MM.1S (cell line): ENCODE data around the gene SERPINE2.

Experiments
- DNase-seq: peaks from one replicate; pipeline ENCODE4 v3.0.0-alpha.2; 2015
- H2AFZ ChIP-seq: fragments of 300-600 bp; sonication (generic); 2 replicates; pipeline ENCODE4 v1.6.0; 2016; ENCODE audit warnings: antibody characterized with exemption, low read length
- H3F3A ChIP-seq: fragments of 300-600 bp; sonication (generic); 2 replicates; pipeline ENCODE4 v1.6.1; 2016; ENCODE audit warnings: mild to moderate bottlenecking, antibody characterized with exemption, low read length, moderate library complexity, mixed read lengths; ENCODE audit not compliant: insufficient read depth
- H3K27ac ChIP-seq: fragments of 300-600 bp; sonication (generic); 2 replicates; pipeline ENCODE4 v1.5.1; 2016; ENCODE audit warnings: mild to moderate bottlenecking, low read length
- H3K27me3 ChIP-seq: fragments of 300-600 bp; sonication (generic); replicated peaks from 2 replicates; pipeline ENCODE4 v1.6.0; 2016; ENCODE audit warnings: low read length; ENCODE audit not compliant: insufficient read depth
- H3K36me3 ChIP-seq: fragments of 300-600 bp; sonication (generic); replicated peaks from 2 replicates; pipeline ENCODE4 v1.6.1; 2016; ENCODE audit warnings: mild to moderate bottlenecking, low read length, mixed read lengths; ENCODE audit not compliant: insufficient read depth
- H3K4me1 ChIP-seq: fragments of 300-600 bp; sonication (generic); 2 replicates; pipeline ENCODE4 v1.6.1; 2016; ENCODE audit warnings: low read length, mixed read lengths
- H3K4me2 ChIP-seq: fragments of 300-600 bp; sonication (generic); 2 replicates; pipeline ENCODE4 v1.6.0; 2016; ENCODE audit warnings: low read depth, low read length
- H3K4me3 ChIP-seq: fragments of 300-600 bp; sonication (generic); 2 replicates; pipeline ENCODE4 v1.5.1; 2016; ENCODE audit warnings: low read length, mixed read lengths
- H3K79me2 ChIP-seq: fragments of 300-600 bp; sonication (generic); 2 replicates; pipeline ENCODE4 v1.6.1; 2016; ENCODE audit warnings: mixed run types, low read length, mixed read lengths
- H3K9ac ChIP-seq: fragments of 300-600 bp; sonication (generic); 2 replicates; pipeline ENCODE4 v1.6.1; 2016; ENCODE audit warnings: low read length, mixed read lengths
- H3K9me2 ChIP-seq: fragments of 300-600 bp; sonication (generic); replicated peaks from 2 replicates; pipeline ENCODE4 v1.6.1; 2016; ENCODE audit warnings: mild to moderate bottlenecking, low read length, mixed read lengths; ENCODE audit not compliant: insufficient read depth
- H3K9me3 ChIP-seq: fragments of 300-600 bp; sonication (generic); replicated peaks from 2 replicates; pipeline ENCODE4 v1.6.1; 2016; ENCODE audit warnings: mild to moderate bottlenecking, low read length, mixed read lengths; ENCODE audit not compliant: insufficient read depth
- H4K20me1 ChIP-seq: fragments of 300-600 bp; sonication (generic); 2 replicates; pipeline ENCODE4 v1.6.1; 2016; ENCODE audit warnings: mild to moderate bottlenecking, low read length, moderate library complexity, mixed read lengths; ENCODE audit not compliant: insufficient read depth
- EZH2 ChIP-seq: fragments of 300-600 bp; sonication (generic); optimal IDR thresholded peaks from 2 replicates; pipeline ENCODE3; 2017; ENCODE audit warnings: low read depth, mild to moderate bottlenecking, antibody characterized with exemption, low read length, mixed read lengths
- EZH2phosphoT487 ChIP-seq: fragments of 300-600 bp; sonication (generic); IDR thresholded peaks from 2 replicates; pipeline ENCODE4 v1.6.1; 2018; ENCODE audit warnings: antibody characterized with exemption, low read length
- TF ChIP-seq, protein P1 (sequence below): fragments of 300-600 bp; sonication (generic); IDR thresholded peaks from 2 replicates; pipeline ENCODE4 v1.5.1; 2016; ENCODE audit warnings: antibody characterized with exemption, low read length, mixed read lengths

The SERPINE2 gene

DNA sequence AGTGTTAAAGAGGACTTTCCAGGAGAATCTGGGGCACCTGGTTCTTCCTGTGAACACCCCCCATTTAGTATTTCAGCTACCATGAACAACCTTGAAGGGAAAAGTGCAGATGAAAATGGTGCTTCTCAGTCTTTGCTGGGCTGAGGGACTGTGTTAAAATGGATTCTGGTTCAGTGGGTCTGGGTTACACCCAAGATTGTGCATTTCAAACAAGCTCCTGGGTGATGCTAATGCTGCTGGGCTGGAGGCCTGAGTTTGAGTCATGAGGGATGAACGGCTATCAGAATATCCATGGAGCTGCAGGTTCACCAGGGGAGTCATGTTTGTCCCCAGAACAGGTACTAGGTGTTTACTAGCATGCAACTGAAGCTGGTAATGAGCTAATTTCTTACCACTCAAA is 57.8 kb downstream of the SERPINE2 start:
- no peaks in the 10 kb centered on the region for H3F3A ChIP-seq
- H2AFZ ChIP-seq = no peak overlapping the region
- H3K9me2 ChIP-seq = no peaks in the 10 kb centered on the region
- H3K4me3 ChIP-seq = no peak overlapping the region
- no peak overlapping the region for H3K27ac ChIP-seq
- no peaks in the 10 kb centered on the region for H3K79me2 ChIP-seq
- H3K4me1 ChIP-seq = no peaks in the 10 kb centered on the region
- H3K4me2 ChIP-seq = no peak overlapping the region
- no peaks in the 10 kb centered on the region for H3K9me3 ChIP-seq
- no peaks in the 10 kb centered on the region for H3K36me3 ChIP-seq
- no peak overlapping the region for H3K9ac ChIP-seq
- H4K20me1 ChIP-seq = no peaks in the 10 kb centered on the region
- no peak for DNase-seq
- TF ChIP-seq EZH2phosphoT487 = no peak
- TF ChIP-seq, protein P1, sequence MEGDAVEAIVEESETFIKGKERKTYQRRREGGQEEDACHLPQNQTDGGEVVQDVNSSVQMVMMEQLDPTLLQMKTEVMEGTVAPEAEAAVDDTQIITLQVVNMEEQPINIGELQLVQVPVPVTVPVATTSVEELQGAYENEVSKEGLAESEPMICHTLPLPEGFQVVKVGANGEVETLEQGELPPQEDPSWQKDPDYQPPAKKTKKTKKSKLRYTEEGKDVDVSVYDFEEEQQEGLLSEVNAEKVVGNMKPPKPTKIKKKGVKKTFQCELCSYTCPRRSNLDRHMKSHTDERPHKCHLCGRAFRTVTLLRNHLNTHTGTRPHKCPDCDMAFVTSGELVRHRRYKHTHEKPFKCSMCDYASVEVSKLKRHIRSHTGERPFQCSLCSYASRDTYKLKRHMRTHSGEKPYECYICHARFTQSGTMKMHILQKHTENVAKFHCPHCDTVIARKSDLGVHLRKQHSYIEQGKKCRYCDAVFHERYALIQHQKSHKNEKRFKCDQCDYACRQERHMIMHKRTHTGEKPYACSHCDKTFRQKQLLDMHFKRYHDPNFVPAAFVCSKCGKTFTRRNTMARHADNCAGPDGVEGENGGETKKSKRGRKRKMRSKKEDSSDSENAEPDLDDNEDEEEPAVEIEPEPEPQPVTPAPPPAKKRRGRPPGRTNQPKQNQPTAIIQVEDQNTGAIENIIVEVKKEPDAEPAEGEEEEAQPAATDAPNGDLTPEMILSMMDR = no peak
- TF ChIP-seq EZH2 = no peak
- no peaks in the 10 kb centered on the region for H3K27me3 ChIP-seq

DNA sequence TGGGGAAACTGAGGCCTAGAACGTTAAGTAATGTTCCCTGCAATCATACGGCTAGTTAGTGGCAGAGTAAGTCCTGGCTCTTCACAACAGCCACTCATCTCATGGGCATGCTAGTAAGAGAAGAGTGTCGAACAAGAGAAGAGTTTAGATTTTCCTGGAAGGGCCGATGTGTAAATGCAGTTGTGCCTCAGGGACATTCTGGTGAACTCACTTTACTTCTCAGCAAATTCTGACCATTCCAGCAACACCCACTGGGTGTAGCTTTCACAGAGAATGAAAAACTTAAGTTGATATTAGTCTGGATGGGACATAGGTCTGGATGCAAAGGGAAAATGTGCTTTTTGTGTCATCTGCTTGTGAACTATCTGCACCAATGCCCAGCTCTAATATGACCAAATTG is 58.3 kb downstream of the SERPINE2 start:
- Histone ChIP-seq H3F3A (no peaks in the 10 kb centered on the region), H3K9me3 (no peaks in the 10 kb centered on the region), H3K79me2 (no peaks in the 10 kb centered on the region), H3K4me3 (no peak overlapping the region), H3K27ac (no peak overlapping the region), H3K4me1 (no peaks in the 10 kb centered on the region), H3K4me2 (no peak overlapping the region), H3K36me3 (no peaks in the 10 kb centered on the region), H3K9ac (no peak overlapping the region), H3K27me3 (no peaks in the 10 kb centered on the region), H3K9me2 (no peaks in the 10 kb centered on the region), H2AFZ (no peak overlapping the region), H4K20me1 (no peaks in the 10 kb centered on the region)
- no peak for DNase-seq
- TF ChIP-seq EZH2 (no peak), EZH2phosphoT487 (no peak)
- TF ChIP-seq, protein P1 = no peak

DNA sequence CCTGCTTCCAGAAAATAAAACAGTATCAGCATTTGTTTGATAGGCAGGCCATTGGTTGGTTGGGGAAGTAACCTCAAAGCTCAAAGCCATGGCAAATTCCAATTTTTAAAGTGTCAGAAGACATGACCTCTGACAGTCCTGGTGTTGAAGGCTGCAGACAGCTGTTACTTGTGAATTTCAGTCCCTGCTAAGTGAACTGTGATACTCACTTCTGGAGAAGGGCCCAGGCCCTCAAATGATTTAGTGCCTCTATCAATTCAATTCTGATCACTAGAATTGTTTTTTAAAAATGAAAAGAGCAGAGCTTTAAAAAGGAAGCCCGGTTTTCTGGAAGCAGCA is 58.7 kb downstream of the SERPINE2 start:
- TF ChIP-seq, protein P1 = no peak
- TF ChIP-seq EZH2 (no peak), EZH2phosphoT487 (no peak)
- no peak overlapping the region for H2AFZ ChIP-seq
- H3K4me3 ChIP-seq = no peak overlapping the region
- H3K4me2 ChIP-seq = no peak overlapping the region
- no peaks in the 10 kb centered on the region for H3K27me3 ChIP-seq
- no peaks in the 10 kb centered on the region for H3K4me1 ChIP-seq
- no peaks in the 10 kb centered on the region for H3K79me2 ChIP-seq
- H3K9ac ChIP-seq = no peak overlapping the region
- no peaks in the 10 kb centered on the region for H3K36me3 ChIP-seq
- no peaks in the 10 kb centered on the region for H3K9me2 ChIP-seq
- H3K27ac ChIP-seq = no peak overlapping the region
- H4K20me1 ChIP-seq = no peaks in the 10 kb centered on the region
- DNase-seq = no peak
- H3F3A ChIP-seq = no peaks in the 10 kb centered on the region
- no peaks in the 10 kb centered on the region for H3K9me3 ChIP-seq
